GM18511 (cell line): ENCODE results near the gene DNMT3A.

Source experiments
- ATAC-seq: cut with Tn5 transposase; IDR thresholded peaks from one replicate; pipeline ENCODE4 v1.9.1; 2021; ENCODE audit warnings: mild to moderate bottlenecking, moderate library complexity; ENCODE audit not compliant: unreplicated experiment

Gene DNMT3A

GRCh38 chr2:25245141-25245540 lies 96.6 kb downstream of the DNMT3A start:
- no peak for ATAC-seq

- no peak for ATAC-seq
Measured at GRCh38 chr2:25243995-25244394, 97.7 kb downstream of the DNMT3A start.

GRCh38 chr2:25241452-25241851 lies 100.3 kb downstream of the DNMT3A start:
- no peak for ATAC-seq

GRCh38 chr2:25240636-25241035 lies 101.1 kb downstream of the DNMT3A start:
- no peak for ATAC-seq

- ATAC-seq = no peak
Measured at GRCh38 chr2:25238920-25239319, 102.8 kb downstream of the DNMT3A start.

GRCh38 chr2:25237764-25238163 lies 104.0 kb downstream of the DNMT3A start:
- no peak for ATAC-seq

GRCh38 chr2:25236736-25237135 lies 105.0 kb downstream of the DNMT3A start:
- no peak for ATAC-seq

- ATAC-seq = no peak
Measured at GRCh38 chr2:25234738-25235137, 107.0 kb downstream of the DNMT3A start.

- no peak for ATAC-seq
Measured at GRCh38 chr2:25233916-25234605, 107.7 kb downstream of the DNMT3A start.

GRCh38 chr2:25232248-25232825 lies 109.4 kb downstream of the DNMT3A start:
- ATAC-seq = no peak

- no peak for ATAC-seq
Measured at GRCh38 chr2:25230948-25231311, 110.8 kb downstream of the DNMT3A start.

GRCh38 chr2:25230198-25230947 lies 111.4 kb downstream of the DNMT3A start:
- no peak for ATAC-seq

- no peak for ATAC-seq
Measured at GRCh38 chr2:25229279-25230197, 112.2 kb downstream of the DNMT3A start.

GRCh38 chr2:25228848-25229278 lies 112.9 kb downstream of the DNMT3A start:
- no peak for ATAC-seq

GRCh38 chr2:25227576-25227975 lies 114.1 kb downstream of the DNMT3A start:
- no peak for ATAC-seq

- no peak for ATAC-seq
Measured at GRCh38 chr2:25226827-25227226, 114.9 kb downstream of the DNMT3A start.

GRCh38 chr2:25222477-25223121 lies 119.1 kb downstream of the DNMT3A start:
- no peak for ATAC-seq

- no peak for ATAC-seq
Measured at GRCh38 chr2:25221579-25221978, 120.1 kb downstream of the DNMT3A start.

- ATAC-seq = no peak
Measured at GRCh38 chr2:25220313-25220712, 121.4 kb downstream of the DNMT3A start.

- ATAC-seq = no peak
Measured at GRCh38 chr2:25219621-25220020, 122.1 kb downstream of the DNMT3A start.

- no peak for ATAC-seq
Measured at GRCh38 chr2:25218100-25218499, 123.6 kb downstream of the DNMT3A start.
